ENCODE results near the gene ADSS2.

- TF ChIP-seq POLR2AphosphoS5 (IDR thresholded peaks at IDR 0.05; ENCODE audit: low read depth, low read length) (no peak), SIN3A (IDR thresholded peaks at IDR 0.05; ENCODE audit: low read depth) (no peak), CTCF (IDR thresholded peaks at IDR 0.05 in 2 of 3, conservative IDR thresholded peaks at IDR 0.05 in 1 of 3; ENCODE audit: borderline replicate concordance in 1 of 3, insufficient read depth in 1 of 3, low read depth in 2 of 3, low read length in 2 of 3) (no peak), ATF3 (IDR thresholded peaks at IDR 0.05) (no peak), SP1 (IDR thresholded peaks at IDR 0.05; ENCODE audit: low read depth) (no peak), EZH2 (IDR thresholded peaks at IDR 0.05) (no peak), POLR2A (IDR thresholded peaks at IDR 0.05; ENCODE audit: borderline replicate concordance, extremely low read depth, insufficient read depth, insufficient read length) (no peak), EZH2phosphoT487 (IDR thresholded peaks at IDR 0.05; ENCODE audit: borderline replicate concordance) (no peak), ZBTB33 (IDR thresholded peaks at IDR 0.05; ENCODE audit: extremely low read depth, insufficient replicate concordance, low read length) (no peak)
Observed at GRCh38 chr1:244424649-244425334, 26.9 kb downstream of the ADSS2 start.

All from HCT116 (cell line).